Gastroesophageal sphincter (tissue), 4 donors: Measurements from ENCODE around the gene TRAPPC3. TPM values are rescaled to one million over a fixed set of nuclear protein-coding genes. Genes with fewer than 3 reads are reported as not detected.

Experiments
- ATAC-seq: fragments of 150-250 bp; one replicate; pipeline ENCODE4 v1.9.1; 2016; ENCODE audit warnings: mild to moderate bottlenecking, moderate library complexity
- H3K27ac ChIP-seq, 4 donors: fragments of 200-600 bp; sonication (generic) in 3 of 4; 1 replicate in 3 of 4; 2 replicates in 1 of 4; pipeline ENCODE4 v1.5.1; 2016 to 2019
- H3K27me3 ChIP-seq: fragments of 200-600 bp; sonication (generic); one replicate; pipeline ENCODE4 v1.5.1; 2019
- H3K36me3 ChIP-seq, 2 donors: fragments of 200-600 bp; sonication (generic); one replicate each; pipeline ENCODE4 v1.5.1; 2019; ENCODE audit warnings: control low read depth in 1 of 2
- H3K4me1 ChIP-seq, 3 donors: fragments of 200-600 bp; sonication (generic); 1 replicate in 2 of 3; 2 replicates in 1 of 3; pipeline ENCODE4 v1.5.1; 2016 to 2019; ENCODE audit warnings: control low read depth in 2 of 3
- H3K4me3 ChIP-seq, 2 donors: fragments of 200-600 bp; sonication (generic); one replicate each; pipeline ENCODE4 v1.5.1; 2019; ENCODE audit warnings: mild to moderate bottlenecking in 1 of 2, moderate library complexity in 1 of 2
- H3K9me3 ChIP-seq, 3 donors: fragments of 200-600 bp; sonication (generic); one replicate each; pipeline ENCODE4 v1.5.1; 2017 to 2019; ENCODE audit warnings: control low read depth in 2 of 3
- CTCF ChIP-seq, 4 experiments: fragments of 200-600 bp in 2 of 4; fragments of 450-650 bp in 2 of 4; sonication (generic) in 1 of 4; IDR thresholded peaks; one replicate each; pipeline ENCODE4 v1.5.1; 2017 to 2019; ENCODE audit warnings: antibody characterized with exemption in 4 of 4, mild to moderate bottlenecking in 2 of 4, moderate library complexity in 2 of 4
- EP300 ChIP-seq: sonication (generic); formaldehyde crosslinking; IDR thresholded peaks from one replicate; pipeline ENCODE4 v1.6.1; 2017; ENCODE audit warnings: antibody characterized with exemption, mild to moderate bottlenecking
- POLR2A ChIP-seq, 2 donors: fragments of 450-650 bp; IDR thresholded peaks; one replicate each; pipeline ENCODE4 v1.6.1; 2017; ENCODE audit warnings: antibody characterized with exemption in 2 of 2, mild to moderate bottlenecking in 2 of 2, moderate library complexity in 1 of 2
- POLR2AphosphoS5 ChIP-seq: sonication (generic); formaldehyde crosslinking; IDR thresholded peaks from one replicate; pipeline ENCODE4 v1.6.1; 2017; ENCODE audit warnings: antibody characterized with exemption
- WGBS, 2 donors: methylation state at CpG; one replicate each; pipeline ENCODE4 v1.1.5; 2018; ENCODE audit warnings: low coverage in 1 of 2; 5-methylcytosine and 5-hydroxymethylcytosine counted together
- total RNA-seq, 4 donors: library from RNA; depleted of rRNA; stranded (reverse); fragments of >200 nt; gene quantifications; one replicate each; pipeline ENCODE4 v1.1.0, GENCODE V29; 2016

TRAPPC3 gene
- total RNA-seq, 4 donors from 2014 or later, result 102 to 166 (median 129) TPM

- Histone ChIP-seq H3K9me3 (no peaks in the 10 kb centered on the region), H3K4me3 (no peak overlapping the region), H3K27ac (no peak overlapping the region), H3K4me1 (no peaks in the 10 kb centered on the region), H3K27me3 (no peaks in the 10 kb centered on the region), H3K36me3 (no peaks in the 10 kb centered on the region)
- WGBS, 2 donors, result 70 to 76% methylated on average over 2 to 3 of the region's 14 CpGs
- TF ChIP-seq CTCF (IDR thresholded peaks at IDR 0.05) (no peak), POLR2A (IDR thresholded peaks at IDR 0.05) (no peak), EP300 (no peak), POLR2AphosphoS5 (no peak)
- ATAC-seq, result no peak
These were observed 41.0 kb downstream of the TRAPPC3 start for GRCh38 chr1:36108314-36108713.

GRCh38 chr1:36107394-36107793 is 41.9 kb downstream of the TRAPPC3 start:
- WGBS, 2 donors, result 60 to 93% methylated on average over 1 to 3 of the region's 9 CpGs
- Histone ChIP-seq H3K4me1 (no peaks in the 10 kb centered on the region), H3K9me3 (no peaks in the 10 kb centered on the region), H3K27me3 (no peaks in the 10 kb centered on the region), H3K36me3 (no peaks in the 10 kb centered on the region), H3K4me3 (no peak overlapping the region), H3K27ac (no peak overlapping the region)
- TF ChIP-seq EP300, result no peak
- TF ChIP-seq POLR2A (IDR thresholded peaks at IDR 0.05), result no peak
- TF ChIP-seq POLR2AphosphoS5, result no peak
- no peak for TF ChIP-seq CTCF (IDR thresholded peaks at IDR 0.05)
- ATAC-seq, result no peak

- Histone ChIP-seq H3K27me3 (no peaks in the 10 kb centered on the region), H3K27ac (no peak overlapping the region), H3K4me3 (no peak overlapping the region), H3K4me1 (no peaks in the 10 kb centered on the region), H3K36me3 (no peaks in the 10 kb centered on the region), H3K9me3 (no peaks in the 10 kb centered on the region)
- no peak for ATAC-seq
- 23 to 47% methylated on average over 2 to 3 of the region's 5 CpGs for WGBS, 2 donors
- no peak for TF ChIP-seq POLR2AphosphoS5
- no peak for TF ChIP-seq POLR2A (IDR thresholded peaks at IDR 0.05)
- TF ChIP-seq EP300, result no peak
- TF ChIP-seq CTCF (IDR thresholded peaks at IDR 0.05), result no peak
These were observed 43.0 kb downstream of the TRAPPC3 start for GRCh38 chr1:36106269-36106668.

- H3K4me1 ChIP-seq, result peaks cover 0 to 15% (median 5%) of the 10 kb centered on the region in 3 donors
- H3K9me3 ChIP-seq, result no peaks in the 10 kb centered on the region
- no peak for TF ChIP-seq CTCF (IDR thresholded peaks at IDR 0.05)
- TF ChIP-seq POLR2A (IDR thresholded peaks at IDR 0.05), result no peak
- TF ChIP-seq POLR2AphosphoS5, result no peak
- no peak for TF ChIP-seq EP300
- 91 to 100% methylated on average over 4 to 5 of the region's 5 CpGs for WGBS, 2 donors
- ATAC-seq, result no peak
- no peak overlapping the region for H3K4me3 ChIP-seq
- H3K36me3 ChIP-seq, result peaks cover 0 to 12% of the 10 kb centered on the region in 2 donors
- no peaks in the 10 kb centered on the region for H3K27me3 ChIP-seq
- H3K27ac ChIP-seq, result no peak overlapping the region
These were observed 47.7 kb downstream of the TRAPPC3 start for GRCh38 chr1:36101546-36101945.

- Histone ChIP-seq H3K4me3 (no peak overlapping the region), H3K27ac (peak overlapping the region in 2 of 4 donors; percentile 3 to 30), H3K27me3 (no peaks in the 10 kb centered on the region), H3K36me3 (peaks cover 0 to 22% of the 10 kb centered on the region in 2 donors), H3K4me1 (peaks cover 0 to 15% (median 5%) of the 10 kb centered on the region in 3 donors), H3K9me3 (no peaks in the 10 kb centered on the region)
- no peak for TF ChIP-seq POLR2AphosphoS5
- ATAC-seq, result no peak
- WGBS, 2 donors, result 35% methylated on average over 6 of the region's 6 CpGs; no CpG with 5 or more reads in 1 of the 2 donors
These were observed 48.9 kb downstream of the TRAPPC3 start for GRCh38 chr1:36100376-36100775.
